H9 (cell line): ENCODE data around the gene SLC35F3. TPM values are rescaled to one million over a fixed set of nuclear protein-coding genes. Genes with fewer than 3 reads are reported as not detected.

Experiments used
- DNase-seq: peaks from one replicate; pipeline ENCODE4 v3.0.0-alpha.2; 2017
- H2AFZ ChIP-seq: one replicate; pipeline ENCODE4 v1.6.1; 2013; ENCODE audit warnings: mild to moderate bottlenecking, low read length, control low read depth, moderate library complexity
- H2AK5ac ChIP-seq: 2 replicates; pipeline ENCODE4 v1.6.1; 2013; ENCODE audit warnings: low read length, control low read depth, mixed read lengths; ENCODE audit not compliant: insufficient read length
- H2BK120ac ChIP-seq: one replicate; pipeline ENCODE4 v1.6.1; 2013; ENCODE audit warnings: low read depth, mild to moderate bottlenecking, low read length, control low read depth, inconsistent platforms; ENCODE audit not compliant: poor library complexity, severe bottlenecking
- H2BK12ac ChIP-seq: 2 replicates; pipeline ENCODE4 v1.6.1; 2013; ENCODE audit warnings: low read length, control low read depth, mixed read lengths, low read depth; ENCODE audit not compliant: insufficient read length
- H2BK15ac ChIP-seq: 2 replicates; pipeline ENCODE4 v1.6.1; 2013; ENCODE audit warnings: low read depth, low read length, control low read depth
- H2BK20ac ChIP-seq: one replicate; pipeline ENCODE4 v1.6.1; 2013; ENCODE audit warnings: low read depth, mild to moderate bottlenecking, low read length, control low read depth, inconsistent platforms; ENCODE audit not compliant: poor library complexity, severe bottlenecking
- H2BK5ac ChIP-seq: 2 replicates; pipeline ENCODE4 v1.6.1; 2013; ENCODE audit warnings: low read length, control low read depth, mixed read lengths; ENCODE audit not compliant: insufficient read length
- H3K14ac ChIP-seq: 2 replicates; pipeline ENCODE4 v1.6.1; 2013; ENCODE audit warnings: low read length, control low read depth; ENCODE audit not compliant: insufficient read depth
- H3K18ac ChIP-seq: 2 replicates; pipeline ENCODE4 v1.6.1; 2013; ENCODE audit warnings: low read depth, mild to moderate bottlenecking, mixed read lengths, low read length, control low read depth; ENCODE audit not compliant: insufficient read length
- H3K23ac ChIP-seq: 2 replicates; pipeline ENCODE4 v1.6.1; 2013; ENCODE audit warnings: low read length, control low read depth, mixed read lengths, low read depth; ENCODE audit not compliant: insufficient read length
- H3K23me2 ChIP-seq: 2 replicates; pipeline ENCODE4 v1.6.1; 2013; ENCODE audit warnings: low read depth, mild to moderate bottlenecking, mixed read lengths, low read length, control low read depth; ENCODE audit not compliant: insufficient read length, poor library complexity, severe bottlenecking
- H3K27ac ChIP-seq: 2 replicates; pipeline ENCODE4 v1.5.1; 2013; ENCODE audit warnings: low read length, control low read depth, mixed read lengths, low read depth; ENCODE audit not compliant: insufficient read length
- H3K27me3 ChIP-seq: 2 replicates; pipeline ENCODE4 v1.6.1; 2013; ENCODE audit warnings: low read length, control low read depth, inconsistent platforms; ENCODE audit not compliant: insufficient read depth
- H3K4ac ChIP-seq: 2 replicates; pipeline ENCODE4 v1.6.1; 2013; ENCODE audit warnings: low read depth, mild to moderate bottlenecking, control low read depth, inconsistent platforms, low read length, moderate library complexity
- H3K4me1 ChIP-seq: 2 replicates; pipeline ENCODE4 v1.6.1; 2013; ENCODE audit warnings: low read length, control low read depth, inconsistent platforms; ENCODE audit not compliant: insufficient read depth
- H3K4me2 ChIP-seq: 2 replicates; pipeline ENCODE4 v1.6.1; 2013; ENCODE audit warnings: low read length, control low read depth, mixed read lengths; ENCODE audit not compliant: insufficient read length, insufficient read depth
- H3K56ac ChIP-seq: 2 replicates; pipeline ENCODE4 v1.6.1; 2013; ENCODE audit warnings: low read depth, mild to moderate bottlenecking, mixed read lengths, low read length, control low read depth; ENCODE audit not compliant: insufficient read length
- H3K79me1 ChIP-seq: 2 replicates; pipeline ENCODE4 v1.6.1; 2013; ENCODE audit warnings: low read depth, mild to moderate bottlenecking, moderate library complexity, low read length, control low read depth, inconsistent platforms; ENCODE audit not compliant: insufficient read depth, poor library complexity, severe bottlenecking
- H3K79me2 ChIP-seq: 2 replicates; pipeline ENCODE4 v1.6.1; 2013; ENCODE audit warnings: low read length, control low read depth, inconsistent platforms; ENCODE audit not compliant: insufficient read depth
- H3K9ac ChIP-seq: 2 replicates; pipeline ENCODE4 v1.6.1; 2013; ENCODE audit warnings: low read length, control low read depth, mixed read lengths; ENCODE audit not compliant: insufficient read length; ENCODE audit errors: extremely low read depth
- H3K9me3 ChIP-seq: one replicate; pipeline ENCODE4 v1.6.1; 2013; ENCODE audit warnings: low read depth, low read length, inconsistent platforms; ENCODE audit not compliant: control insufficient read depth
- H3T11ph ChIP-seq: one replicate; pipeline ENCODE4 v1.6.1; 2013; ENCODE audit warnings: mild to moderate bottlenecking, low read length, control low read depth, inconsistent platforms
- H4K20me1 ChIP-seq: one replicate; pipeline ENCODE4 v1.6.1; 2013; ENCODE audit not compliant: control insufficient read depth, insufficient read length, insufficient read depth
- H4K5ac ChIP-seq: 2 replicates; pipeline ENCODE4 v1.6.1; 2013; ENCODE audit warnings: low read depth, mild to moderate bottlenecking, mixed read lengths, low read length, control low read depth; ENCODE audit not compliant: insufficient read length
- H4K8ac ChIP-seq: replicated peaks from 2 replicates; pipeline ENCODE4 v1.6.1; 2013; ENCODE audit warnings: low read length, control low read depth, mixed read lengths, low read depth; ENCODE audit not compliant: insufficient read length
- H4K91ac ChIP-seq: 2 replicates; pipeline ENCODE4 v1.6.1; 2013; ENCODE audit warnings: low read depth, mild to moderate bottlenecking, moderate library complexity, mixed read lengths, low read length, control low read depth; ENCODE audit not compliant: insufficient read length
- H3K27ac Mint-ChIP-seq, 3 experiments: 2 replicates in 2 of 3; 3 replicates in 1 of 3; pipeline ENCODE4 v1.8.0; 2020 to 2021; ENCODE audit warnings: mixed read lengths in 3 of 3, mild to moderate bottlenecking in 1 of 3, moderate library complexity in 1 of 3
- H3K27me3 Mint-ChIP-seq: 2 replicates; pipeline ENCODE4 v1.8.0; 2021; ENCODE audit warnings: low read depth, mild to moderate bottlenecking, moderate library complexity, mixed read lengths
- H3K36me3 Mint-ChIP-seq, 3 experiments: 2 replicates in 2 of 3; 3 replicates in 1 of 3; pipeline ENCODE4 v1.8.0; 2020 to 2021; ENCODE audit warnings: low read depth in 3 of 3, mixed read lengths in 3 of 3; ENCODE audit not compliant: insufficient read depth in 1 of 3
- H3K4me1 Mint-ChIP-seq, 2 experiments: 2 replicates each; pipeline ENCODE4 v1.8.0; 2020; ENCODE audit warnings: mixed read lengths in 2 of 2
- H3K4me3 Mint-ChIP-seq, 2 experiments: 2 replicates in 1 of 2; 3 replicates in 1 of 2; pipeline ENCODE4 v1.8.0; 2020 to 2021; ENCODE audit warnings: mild to moderate bottlenecking in 2 of 2, mixed read lengths in 2 of 2, moderate library complexity in 1 of 2
- H3K9me3 Mint-ChIP-seq, 2 experiments: 2 replicates in 1 of 2; 3 replicates in 1 of 2; pipeline ENCODE4 v1.8.0; 2020; ENCODE audit warnings: mild to moderate bottlenecking in 2 of 2, mixed read lengths in 2 of 2, moderate library complexity in 1 of 2
- WGBS: extraction: QIAGEN DNeasy Blood & Tissue Kit; methylation state at CpG from one replicate; pipeline ENCODE4 v1.1.7; 2013; ENCODE audit warnings: missing lambda C conversion rate, low lambda C conversion rate, mixed read lengths; ENCODE audit not compliant: insufficient read length; ENCODE audit errors: extremely low coverage; 5-methylcytosine and 5-hydroxymethylcytosine counted together
- total RNA-seq: library from RNA; stranded (reverse); gene quantifications from 2 replicates; pipeline ENCODE4 v1.2.1, GENCODE V29; 2021
- TF ChIP-seq, protein P1 (sequence below): fragments of 200-600 bp; sonication (generic); conservative IDR thresholded peaks from 3 replicates; pipeline ENCODE4 v1.8.0; 2021; ENCODE audit warnings: antibody characterized with exemption, mild to moderate bottlenecking

SLC35F3 gene
- total RNA-seq, 1 experiment from 2014 or later = 0.81 TPM

DNA sequence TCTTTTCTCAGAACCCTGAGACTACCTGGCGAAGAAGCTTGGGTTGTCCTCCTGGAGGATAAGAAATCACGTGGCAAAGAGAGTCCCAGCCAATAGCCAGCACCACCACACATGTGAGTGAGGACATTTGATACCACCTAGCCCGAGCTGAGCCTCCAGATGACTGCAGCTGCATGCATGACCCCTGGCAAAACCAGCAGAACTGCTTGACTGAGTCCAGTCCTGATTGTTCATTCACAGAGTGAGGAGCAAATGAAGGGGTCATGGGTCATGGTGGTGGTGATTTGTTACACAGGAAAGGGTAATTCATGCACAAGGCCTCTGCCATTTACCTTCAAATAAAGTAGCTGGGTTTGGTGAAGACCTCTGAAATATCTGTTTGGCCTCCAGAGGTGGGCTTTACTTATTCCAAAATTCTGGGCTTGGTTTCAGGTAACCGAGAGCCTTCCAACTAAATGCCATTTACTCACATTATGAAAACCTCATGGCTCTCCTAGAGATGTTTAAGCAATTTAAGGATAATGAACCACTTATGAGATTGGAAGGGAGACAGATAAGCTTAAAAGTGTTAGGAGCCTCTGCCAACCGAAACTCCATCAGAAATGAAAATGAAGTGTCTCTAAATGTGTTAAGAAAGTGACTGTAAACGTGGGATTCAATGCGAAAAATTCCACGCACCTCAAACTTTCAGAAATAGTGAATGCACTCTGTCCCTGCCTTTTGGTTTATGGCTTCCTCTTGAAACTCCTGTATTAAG, 163.3 kb downstream of the SLC35F3 start:
- H3K56ac ChIP-seq = no peak overlapping the region
- H4K5ac ChIP-seq = no peak overlapping the region
- no peak overlapping the region for H3K4me2 ChIP-seq
- no peak overlapping the region for H2AK5ac ChIP-seq
- no peaks in the 10 kb centered on the region for H3K27me3 ChIP-seq
- H3K4me1 Mint-ChIP-seq = peaks cover 0 to 2% of the 10 kb centered on the region in 2 experiments; a peak in 1 of 4 replicates
- H3K27ac Mint-ChIP-seq = no peak overlapping the region
- no peak overlapping the region for H2BK12ac ChIP-seq
- H3K23me2 ChIP-seq = peaks cover 3% of the 10 kb centered on the region
- H3K4me1 ChIP-seq = no peaks in the 10 kb centered on the region
- peak overlapping the region; percentile 22 for H3K9ac ChIP-seq
- H3K18ac ChIP-seq = no peak overlapping the region
- no CpG with 5 or more reads among the region's 8 CpGs for WGBS
- no peak overlapping the region for H3K27ac ChIP-seq
- H3K4me3 Mint-ChIP-seq = no peak overlapping the region
- no peak overlapping the region for H2BK15ac ChIP-seq
- no peaks in the 10 kb centered on the region for H4K20me1 ChIP-seq
- no peak overlapping the region for H3K23ac ChIP-seq
- no peaks in the 10 kb centered on the region for H3K79me1 ChIP-seq
- peaks cover 3% of the 10 kb centered on the region for H3K27me3 Mint-ChIP-seq
- H3K9me3 ChIP-seq = no peaks in the 10 kb centered on the region
- no peak overlapping the region for H3K4ac ChIP-seq
- H3K9me3 Mint-ChIP-seq = no peaks in the 10 kb centered on the region
- no peak for DNase-seq
- H2BK20ac ChIP-seq = no peak overlapping the region
- no peaks in the 10 kb centered on the region for H3K79me2 ChIP-seq
- H2BK120ac ChIP-seq = no peak overlapping the region
- H4K8ac ChIP-seq = no peak overlapping the region
- TF ChIP-seq, protein P1, sequence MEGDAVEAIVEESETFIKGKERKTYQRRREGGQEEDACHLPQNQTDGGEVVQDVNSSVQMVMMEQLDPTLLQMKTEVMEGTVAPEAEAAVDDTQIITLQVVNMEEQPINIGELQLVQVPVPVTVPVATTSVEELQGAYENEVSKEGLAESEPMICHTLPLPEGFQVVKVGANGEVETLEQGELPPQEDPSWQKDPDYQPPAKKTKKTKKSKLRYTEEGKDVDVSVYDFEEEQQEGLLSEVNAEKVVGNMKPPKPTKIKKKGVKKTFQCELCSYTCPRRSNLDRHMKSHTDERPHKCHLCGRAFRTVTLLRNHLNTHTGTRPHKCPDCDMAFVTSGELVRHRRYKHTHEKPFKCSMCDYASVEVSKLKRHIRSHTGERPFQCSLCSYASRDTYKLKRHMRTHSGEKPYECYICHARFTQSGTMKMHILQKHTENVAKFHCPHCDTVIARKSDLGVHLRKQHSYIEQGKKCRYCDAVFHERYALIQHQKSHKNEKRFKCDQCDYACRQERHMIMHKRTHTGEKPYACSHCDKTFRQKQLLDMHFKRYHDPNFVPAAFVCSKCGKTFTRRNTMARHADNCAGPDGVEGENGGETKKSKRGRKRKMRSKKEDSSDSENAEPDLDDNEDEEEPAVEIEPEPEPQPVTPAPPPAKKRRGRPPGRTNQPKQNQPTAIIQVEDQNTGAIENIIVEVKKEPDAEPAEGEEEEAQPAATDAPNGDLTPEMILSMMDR = no peak
- H3T11ph ChIP-seq = no peak overlapping the region
- H3K14ac ChIP-seq = no peak overlapping the region
- no peak overlapping the region for H4K91ac ChIP-seq
- no peak overlapping the region for H2BK5ac ChIP-seq
- no peak overlapping the region for H2AFZ ChIP-seq
- H3K36me3 Mint-ChIP-seq = no peaks in the 10 kb centered on the region
